Non-pigmented ciliary epithelial cell (primary cell): Measurements from ENCODE around the gene MAP4K5.
A peak's percentile ranks its signal among the peaks of the same experiment; 100 is the strongest.

Experiments
- DNase-seq: peaks from one replicate; pipeline ENCODE4 v3.0.0-alpha.2; 2010; ENCODE audit warnings: low read depth

MAP4K5 gene

GRCh38 chr14:50399251-50400032 lies 132.9 kb downstream of the MAP4K5 start:
- no peak for DNase-seq

DNA sequence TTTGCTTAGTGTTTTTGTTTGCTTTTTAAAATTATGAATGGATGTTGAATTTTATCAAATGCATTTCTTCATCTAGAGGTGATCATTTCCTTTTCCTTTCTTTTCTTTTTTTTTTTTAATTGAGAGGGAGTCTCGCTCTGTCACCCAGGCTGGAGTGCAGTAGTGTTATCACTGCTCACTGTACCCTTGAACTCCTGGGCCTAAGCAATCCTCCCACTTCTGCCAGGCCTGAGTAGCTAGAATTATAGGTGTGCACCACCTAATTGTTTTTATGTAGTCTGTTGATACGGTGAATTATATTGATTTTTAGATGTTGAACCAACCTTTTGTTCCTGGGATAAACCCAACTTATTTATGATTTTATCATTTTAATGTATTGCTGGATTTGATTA lies 134.2 kb downstream of the MAP4K5 start:
- no peak for DNase-seq

- no peak for DNase-seq
These were observed 134.8 kb downstream of the MAP4K5 start for GRCh38 chr14:50397390-50398188.

GRCh38 chr14:50396631-50397389 lies 135.6 kb downstream of the MAP4K5 start, which contains the start of gene CDKL1:
CDKL1 (minus strand) TSS chr14:50396881; CDS start chr14:50395868, 1,013 bp downstream.
- DNase-seq = peak; percentile 19

DNA sequence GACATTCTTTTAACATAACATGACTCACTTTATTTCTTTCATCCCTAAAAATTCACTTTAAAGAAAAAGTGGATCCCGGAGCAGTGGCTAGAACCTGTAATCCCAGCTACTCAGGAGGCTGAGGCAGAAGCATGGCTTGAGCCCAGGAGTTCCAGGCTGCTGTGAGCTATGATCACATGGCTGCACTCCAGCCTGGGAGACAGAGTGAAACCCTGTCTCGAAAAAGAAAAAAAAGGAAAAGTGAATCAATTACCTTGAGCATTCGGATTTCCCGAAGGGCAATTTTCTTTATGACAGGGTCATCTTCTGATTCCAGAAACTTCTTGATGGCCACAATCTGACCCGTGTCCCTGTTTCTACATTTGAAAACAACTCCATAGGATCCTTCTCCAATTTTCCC lies 136.9 kb downstream of the MAP4K5 start:
- DNase-seq = no peak

DNA sequence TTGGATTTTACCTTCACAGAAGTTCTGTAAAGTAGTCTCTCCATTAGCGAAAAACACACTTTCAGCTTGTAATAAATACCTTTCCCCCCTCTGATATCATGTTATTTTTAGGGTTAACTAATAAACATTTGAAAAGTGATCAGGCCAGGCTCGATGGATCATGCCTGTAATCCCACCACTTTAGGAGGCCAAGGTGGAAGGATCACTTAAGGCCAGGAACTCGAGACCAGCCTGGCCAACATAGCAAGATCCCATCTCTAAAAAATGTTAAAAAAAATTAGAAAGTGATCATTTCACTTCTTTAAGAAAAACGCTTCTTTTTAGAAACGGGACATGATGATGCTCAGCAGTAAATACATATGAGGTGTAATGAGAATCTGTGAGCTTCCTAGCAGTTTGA lies 137.7 kb downstream of the MAP4K5 start:
- DNase-seq = no peak

GRCh38 chr14:50389668-50390441 lies 142.5 kb downstream of the MAP4K5 start:
- DNase-seq = no peak

GRCh38 chr14:50388256-50388931 lies 144.0 kb downstream of the MAP4K5 start:
- DNase-seq = no peak

DNA sequence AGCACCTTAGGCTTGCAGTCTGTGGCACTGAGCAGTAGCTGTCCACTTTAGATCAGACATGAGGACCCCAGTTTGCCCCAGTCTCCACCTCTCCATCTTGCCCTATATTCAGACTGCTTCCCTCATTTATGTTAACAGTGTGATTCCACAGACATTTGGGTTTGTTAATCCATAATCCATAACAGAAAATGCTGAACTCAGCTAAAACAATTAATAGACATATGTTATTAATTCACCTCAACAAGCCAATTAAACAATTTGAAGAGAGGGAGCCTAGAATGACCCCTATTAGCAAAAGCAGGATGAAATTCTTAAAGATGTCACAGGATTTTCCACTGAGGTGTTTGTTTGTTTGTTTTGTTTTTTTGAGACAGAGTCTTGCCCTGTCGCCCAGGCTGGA lies 144.8 kb downstream of the MAP4K5 start:
- DNase-seq = no peak

- DNase-seq = no peak
These were observed 148.6 kb downstream of the MAP4K5 start for GRCh38 chr14:50383618-50384225.

GRCh38 chr14:50381823-50382287 lies 150.5 kb downstream of the MAP4K5 start:
- no peak for DNase-seq

DNA sequence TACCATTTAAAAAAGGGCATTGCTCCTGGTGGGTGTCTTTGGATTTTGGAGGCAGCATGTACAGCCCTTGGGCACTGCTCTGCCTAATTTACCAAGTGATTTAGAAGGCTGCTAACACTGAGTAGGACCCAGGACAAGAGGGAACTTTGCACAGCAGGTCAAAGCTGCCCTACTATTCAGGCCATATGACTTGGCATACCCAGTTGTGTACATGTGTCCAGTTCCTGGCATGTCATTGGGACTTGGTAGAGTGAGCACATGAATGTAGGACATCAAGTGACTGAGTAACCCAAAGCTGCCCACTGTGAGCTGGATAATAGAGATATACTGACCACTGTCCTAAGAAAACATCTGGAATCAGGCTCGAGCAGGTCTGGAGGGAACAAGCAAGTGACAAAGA lies 151.4 kb downstream of the MAP4K5 start:
- DNase-seq = no peak

- DNase-seq = no peak
These were observed 151.9 kb downstream of the MAP4K5 start for GRCh38 chr14:50380455-50380854.

GRCh38 chr14:50379563-50379962 lies 152.8 kb downstream of the MAP4K5 start:
- no peak for DNase-seq

DNA sequence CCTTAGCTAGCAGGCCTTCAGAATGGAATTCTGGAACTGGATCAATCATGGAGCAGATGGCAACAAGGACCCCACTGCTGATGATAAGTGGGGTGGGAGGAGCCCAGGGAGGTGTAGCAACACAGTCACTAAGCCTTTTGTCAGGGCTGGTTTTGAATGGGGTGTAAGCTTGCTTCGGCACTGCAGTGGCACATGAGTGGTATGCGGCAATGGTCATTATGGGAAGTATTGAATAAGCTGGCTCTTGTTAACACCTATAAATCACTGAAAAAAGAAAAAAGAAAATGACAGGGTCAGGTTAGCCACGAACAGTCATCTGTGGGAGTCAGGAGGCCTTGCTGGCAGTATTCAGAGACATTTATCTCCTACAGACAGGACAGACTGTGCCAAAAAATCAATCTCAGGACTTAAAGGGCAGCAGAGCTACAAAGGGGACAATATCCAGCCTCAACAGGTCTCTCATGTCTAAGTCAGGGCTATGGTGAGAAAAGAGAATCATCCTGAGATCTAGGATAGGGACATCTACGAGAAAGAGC lies 154.8 kb downstream of the MAP4K5 start:
- DNase-seq = no peak

DNA sequence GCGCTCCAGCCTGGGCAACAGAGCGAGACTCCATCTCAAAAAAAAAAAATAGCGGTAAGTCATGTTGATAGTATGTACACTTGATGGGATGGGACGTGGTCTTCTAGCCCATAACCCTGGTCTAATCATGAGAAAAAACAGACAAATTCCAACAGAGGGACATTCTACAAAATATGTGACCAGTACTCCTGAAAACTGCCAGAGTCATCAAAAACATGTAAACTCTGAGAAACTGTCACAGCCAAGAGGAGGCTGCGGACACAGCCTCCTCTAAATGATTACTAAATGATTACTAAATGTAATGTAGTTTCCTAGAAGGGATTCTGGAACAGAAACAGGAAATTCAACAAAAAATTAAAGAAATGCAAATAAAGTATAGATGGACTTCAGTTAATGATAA lies 156.6 kb downstream of the MAP4K5 start:
- DNase-seq = no peak

DNA sequence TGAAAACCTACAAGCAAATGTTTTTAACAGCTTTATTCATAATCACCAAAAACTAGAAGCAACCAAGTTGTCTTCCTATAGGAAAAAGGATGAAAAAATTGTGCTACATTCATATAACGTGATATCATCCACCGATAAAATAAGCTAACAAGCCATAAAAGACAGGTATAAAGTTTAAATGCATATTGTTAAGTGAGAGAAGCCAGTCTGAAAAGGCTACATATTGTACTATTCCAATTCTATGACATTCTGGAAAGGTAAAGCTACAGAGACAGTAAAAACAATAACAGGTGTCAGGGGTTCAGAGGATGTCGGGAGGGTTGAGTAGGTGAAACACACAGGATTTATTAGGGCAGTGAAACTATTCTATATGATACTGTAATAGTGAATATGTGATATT lies 158.4 kb downstream of the MAP4K5 start:
- no peak for DNase-seq

- DNase-seq = no peak
These were observed 160.8 kb downstream of the MAP4K5 start for GRCh38 chr14:50371546-50371945.
